ENCODE results near the gene CPLX1. TPM values are rescaled to one million over a fixed set of nuclear protein-coding genes. Genes with fewer than 3 reads are reported as not detected.

CPLX1 gene
- total and polyA plus RNA-seq, 12 donors, result 1.7 to 25.3 (median 7.5) TPM

DNA sequence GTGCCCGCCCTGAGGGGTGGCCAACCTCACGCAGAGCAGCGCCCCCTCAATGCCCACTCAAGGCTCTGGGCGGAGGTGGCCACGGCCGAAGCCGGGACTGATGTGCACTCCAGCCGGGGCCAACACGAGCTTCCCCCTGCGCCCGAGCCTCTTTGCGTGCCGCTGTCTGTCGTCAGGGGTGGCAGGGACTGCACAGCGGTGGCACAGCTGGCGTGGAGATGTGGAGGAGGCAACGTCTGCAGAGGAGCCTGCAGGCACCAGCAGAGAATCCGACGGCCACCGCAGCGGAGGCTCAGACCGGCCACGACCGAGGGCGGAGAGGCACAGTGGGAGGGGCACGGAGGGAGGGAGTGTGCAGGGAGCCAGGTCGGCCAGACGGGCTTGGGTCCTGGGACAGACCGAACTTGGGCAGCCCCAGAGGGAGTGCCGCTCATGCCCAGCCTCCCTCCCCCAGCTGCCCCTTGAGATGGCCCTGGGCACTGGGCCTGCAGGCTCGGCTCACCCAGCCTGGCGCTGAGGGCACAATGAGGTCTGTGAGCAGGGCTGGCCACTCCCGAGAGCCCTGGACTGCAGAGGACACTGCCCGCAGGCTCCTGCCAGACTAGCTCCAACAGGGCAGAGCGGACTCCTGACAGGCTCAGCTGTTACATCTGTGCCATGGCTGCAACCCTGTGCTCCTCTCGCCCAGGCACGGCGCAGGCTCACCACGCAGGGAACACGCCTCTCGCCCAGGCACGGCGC is 46.5 kb upstream of the CPLX1 start:
- 85 to 95% (median 91%) methylated on average over 16 to 43 of the region's 43 CpGs for WGBS, 4 donors
- Histone ChIP-seq H3K27ac (no peak overlapping the region), H3K9me3 (replicated peaks in 1 of 3) (no peaks in the 10 kb centered on the region), H3K27me3 (no peaks in the 10 kb centered on the region), H3K36me3 (replicated peaks in 1 of 2) (peaks cover 0 to 69% of the 10 kb centered on the region in 2 donors), H3K4me1 (replicated peaks in 1 of 2) (no peaks in the 10 kb centered on the region), H3K4me3 (no peak overlapping the region)
- intact Hi-C loops (cut with DNase I), result no loop called here
- TF ChIP-seq, protein P1, sequence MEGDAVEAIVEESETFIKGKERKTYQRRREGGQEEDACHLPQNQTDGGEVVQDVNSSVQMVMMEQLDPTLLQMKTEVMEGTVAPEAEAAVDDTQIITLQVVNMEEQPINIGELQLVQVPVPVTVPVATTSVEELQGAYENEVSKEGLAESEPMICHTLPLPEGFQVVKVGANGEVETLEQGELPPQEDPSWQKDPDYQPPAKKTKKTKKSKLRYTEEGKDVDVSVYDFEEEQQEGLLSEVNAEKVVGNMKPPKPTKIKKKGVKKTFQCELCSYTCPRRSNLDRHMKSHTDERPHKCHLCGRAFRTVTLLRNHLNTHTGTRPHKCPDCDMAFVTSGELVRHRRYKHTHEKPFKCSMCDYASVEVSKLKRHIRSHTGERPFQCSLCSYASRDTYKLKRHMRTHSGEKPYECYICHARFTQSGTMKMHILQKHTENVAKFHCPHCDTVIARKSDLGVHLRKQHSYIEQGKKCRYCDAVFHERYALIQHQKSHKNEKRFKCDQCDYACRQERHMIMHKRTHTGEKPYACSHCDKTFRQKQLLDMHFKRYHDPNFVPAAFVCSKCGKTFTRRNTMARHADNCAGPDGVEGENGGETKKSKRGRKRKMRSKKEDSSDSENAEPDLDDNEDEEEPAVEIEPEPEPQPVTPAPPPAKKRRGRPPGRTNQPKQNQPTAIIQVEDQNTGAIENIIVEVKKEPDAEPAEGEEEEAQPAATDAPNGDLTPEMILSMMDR (IDR thresholded peaks at IDR 0.05), result no peak
- TF ChIP-seq POLR2A (IDR thresholded peaks at IDR 0.05), result no peak
- DNase-seq, result no peak

DNA sequence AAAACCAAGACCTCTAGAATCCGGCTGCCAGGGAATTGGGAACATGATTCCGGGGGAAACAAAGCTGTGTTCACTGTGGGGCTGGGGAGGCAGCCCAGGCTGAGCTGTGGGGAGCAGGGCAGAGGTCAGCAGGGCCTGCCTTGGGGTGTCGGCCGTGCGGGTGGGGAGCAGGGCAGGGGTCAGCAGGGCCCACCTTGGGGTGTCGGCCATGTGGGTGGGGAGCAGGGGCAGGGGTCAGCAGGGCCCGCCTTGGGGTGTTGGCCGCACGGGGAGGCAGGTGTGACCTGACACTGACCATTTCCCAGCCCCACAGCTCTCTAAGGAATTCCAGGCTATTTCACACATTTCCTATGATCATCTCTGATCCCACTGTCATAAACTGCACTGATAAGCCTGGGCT is 45.6 kb upstream of the CPLX1 start:
- no peaks in the 10 kb centered on the region for H3K27me3 ChIP-seq
- intact Hi-C loops (cut with DNase I), result no loop called here
- 86 to 95% (median 89%) methylated on average over 4 to 9 of the region's 9 CpGs for WGBS, 4 donors
- no peak overlapping the region for H3K4me3 ChIP-seq
- TF ChIP-seq POLR2A (IDR thresholded peaks at IDR 0.05), result no peak
- TF ChIP-seq, protein P1 (IDR thresholded peaks at IDR 0.05), result no peak
- DNase-seq, result no peak
- no peaks in the 10 kb centered on the region for H3K9me3 ChIP-seq (replicated peaks in 1 of 3)
- H3K4me1 ChIP-seq (replicated peaks in 1 of 2), result no peaks in the 10 kb centered on the region
- H3K36me3 ChIP-seq (replicated peaks in 1 of 2), result peaks cover 0 to 67% of the 10 kb centered on the region in 2 donors
- H3K27ac ChIP-seq, result no peak overlapping the region

DNA sequence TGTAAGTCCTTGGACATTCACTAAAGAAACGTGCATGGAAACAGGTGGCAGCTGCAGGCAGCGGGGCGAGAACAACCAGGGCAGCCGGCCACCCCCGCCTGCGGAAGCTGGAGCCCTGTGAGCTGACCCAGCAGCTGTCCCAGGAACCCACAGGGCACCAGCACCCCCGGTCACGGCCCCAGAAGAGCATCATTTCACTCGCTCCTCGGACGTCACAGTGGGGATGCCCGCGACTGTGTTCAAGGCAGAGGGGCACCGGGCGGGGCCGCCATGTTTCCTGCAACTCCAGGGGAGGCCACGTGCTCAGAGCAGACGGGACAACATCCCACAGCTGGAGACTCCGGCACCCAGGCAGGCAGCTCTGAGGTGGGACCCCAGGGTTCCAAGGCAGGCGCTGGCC is 45.0 kb upstream of the CPLX1 start:
- no peaks in the 10 kb centered on the region for H3K9me3 ChIP-seq (replicated peaks in 1 of 3)
- H3K4me1 ChIP-seq (replicated peaks in 1 of 2), result no peaks in the 10 kb centered on the region
- intact Hi-C loops (cut with DNase I), result no loop called here
- WGBS, 4 donors, result 95 to 98% (median 96%) methylated on average over 9 to 20 of the region's 20 CpGs
- H3K27ac ChIP-seq, result no peak overlapping the region
- no peak for DNase-seq
- H3K36me3 ChIP-seq (replicated peaks in 1 of 2), result peaks cover 0 to 67% of the 10 kb centered on the region in 2 donors
- no peaks in the 10 kb centered on the region for H3K27me3 ChIP-seq
- H3K4me3 ChIP-seq, result no peak overlapping the region
- TF ChIP-seq, protein P1 (IDR thresholded peaks at IDR 0.05), result no peak
- no peak for TF ChIP-seq POLR2A (IDR thresholded peaks at IDR 0.05)

DNA sequence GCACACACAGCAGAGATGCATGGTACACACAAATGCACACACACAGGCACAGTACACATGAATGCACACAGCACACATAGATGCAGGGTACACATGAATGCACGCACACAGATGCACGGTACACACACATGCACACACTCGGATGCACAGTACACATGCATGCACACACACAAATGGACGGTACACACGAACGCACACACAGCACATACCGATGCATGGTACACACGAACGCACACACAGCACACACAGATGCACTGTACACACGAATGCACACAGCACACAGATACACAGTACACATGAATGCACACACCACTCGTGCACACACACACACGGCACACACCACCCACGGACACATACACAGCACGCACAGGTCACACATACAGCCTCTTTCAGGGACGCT is 43.8 kb upstream of the CPLX1 start:
- no peak overlapping the region for H3K27ac ChIP-seq
- no peak for TF ChIP-seq POLR2A (IDR thresholded peaks at IDR 0.05)
- TF ChIP-seq, protein P1 (IDR thresholded peaks at IDR 0.05), result no peak
- peaks cover 0 to 67% of the 10 kb centered on the region in 2 donors for H3K36me3 ChIP-seq (replicated peaks in 1 of 2)
- no peaks in the 10 kb centered on the region for H3K9me3 ChIP-seq (replicated peaks in 1 of 3)
- intact Hi-C loops (cut with DNase I), result no loop called here
- 96 to 98% (median 97%) methylated on average over 15 of the region's 15 CpGs for WGBS, 4 donors
- DNase-seq, result no peak
- H3K4me1 ChIP-seq (replicated peaks in 1 of 2), result no peaks in the 10 kb centered on the region
- H3K4me3 ChIP-seq, result no peak overlapping the region
- H3K27me3 ChIP-seq, result no peaks in the 10 kb centered on the region

Measured in adrenal gland (tissue), 12 donors.